Muscle of arm (tissue), 12 donors: ENCODE data around the gene ZFP91. TPM values are rescaled to one million over a fixed set of nuclear protein-coding genes. Genes with fewer than 3 reads are reported as not detected.
A peak's percentile ranks its signal among the peaks of the same experiment; 100 is the strongest.

Experiments used
- DNase-seq: peaks from one replicate; pipeline ENCODE4 v3.0.0-alpha.2; 2013
- polyA plus RNA-seq, 12 donors: library from polyadenylated mRNA; unstranded; fragments of 120-200 nt; gene quantifications; one replicate each; pipeline ENCODE4 v1.2.1, GENCODE V29; 2013; ENCODE audit not compliant: insufficient read length in 12 of 12

Gene ZFP91
- polyA plus RNA-seq, 12 donors, result 39.7 to 51.6 (median 46.6) TPM; not detected in 1

DNA sequence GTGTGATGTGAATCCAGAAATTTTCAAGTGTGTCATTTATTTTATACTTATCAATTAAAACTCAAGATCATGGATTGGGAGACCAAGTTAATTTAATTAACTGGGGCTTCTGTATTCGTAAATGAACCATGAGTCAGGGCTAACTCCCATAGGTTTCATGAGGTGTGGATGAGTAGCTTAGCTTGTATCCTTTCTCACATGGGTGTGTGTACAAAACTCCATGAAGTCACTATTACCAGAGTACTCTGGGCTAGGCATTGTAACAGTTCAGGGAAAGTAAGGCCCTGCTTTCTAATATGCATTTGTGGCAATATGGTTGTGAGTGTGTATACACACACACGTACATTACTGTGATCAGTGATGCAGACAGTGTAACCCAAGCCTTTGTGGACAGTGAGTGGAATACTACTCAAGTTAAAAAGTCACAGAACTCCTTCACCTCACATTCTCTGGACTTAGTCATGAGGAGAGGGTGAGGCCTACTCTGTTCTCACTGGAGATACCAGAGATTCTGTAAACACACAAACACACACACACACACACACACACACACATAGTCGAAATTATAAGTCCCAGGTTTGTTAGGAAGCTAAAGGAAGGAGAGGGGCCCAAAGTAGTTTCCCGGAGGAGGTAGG, 47.1 kb downstream of the ZFP91 start:
- no peak for DNase-seq

DNA sequence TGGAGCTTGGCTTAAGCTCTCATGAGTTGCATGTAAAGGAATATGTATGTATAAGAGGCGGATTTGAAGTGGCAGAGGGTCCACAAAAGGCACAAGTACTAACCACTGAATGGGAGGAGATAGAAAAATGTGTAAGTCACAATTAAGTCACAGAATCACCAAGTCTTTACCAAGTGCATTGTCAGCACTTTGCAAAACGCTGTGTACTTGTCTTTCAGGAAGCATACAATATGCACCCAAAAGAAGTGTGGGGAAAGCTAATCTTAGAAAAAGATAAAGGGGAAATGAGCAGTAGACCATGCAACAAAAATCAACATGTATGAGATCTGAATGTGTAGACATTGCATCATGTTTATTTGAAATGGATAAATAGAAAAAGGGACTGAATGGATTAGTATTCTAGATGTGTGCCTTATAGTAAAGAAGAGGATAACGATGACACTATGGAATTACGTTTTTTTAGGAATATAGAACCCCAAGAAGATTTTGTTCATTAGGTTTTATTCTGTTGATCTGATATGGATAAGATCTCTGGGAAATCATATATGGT, 48.1 kb downstream of the ZFP91 start:
- no peak for DNase-seq

DNA sequence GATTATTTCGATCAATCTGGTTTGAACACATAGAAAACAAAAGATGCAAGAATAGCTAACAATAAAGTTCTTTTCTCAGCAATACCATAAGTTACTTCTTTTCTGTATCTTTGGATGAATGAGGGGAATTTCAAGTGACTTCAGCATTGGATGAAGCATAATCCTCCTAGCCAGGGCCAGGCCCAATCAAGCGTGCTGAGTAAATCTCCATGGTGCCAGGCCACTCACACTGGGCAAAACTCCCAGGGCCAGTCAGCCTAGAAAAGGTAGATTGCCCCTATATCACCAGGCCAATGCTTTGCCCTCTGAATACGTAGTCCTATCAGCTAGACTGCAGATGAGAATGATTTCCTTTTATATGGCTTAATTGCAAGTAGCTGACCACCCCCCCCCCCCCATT, 49.6 kb downstream of the ZFP91 start:
- DNase-seq, result no peak

- no peak for DNase-seq
Measured at GRCh38 chr11:58629857-58630256, 51.0 kb downstream of the ZFP91 start.

DNA sequence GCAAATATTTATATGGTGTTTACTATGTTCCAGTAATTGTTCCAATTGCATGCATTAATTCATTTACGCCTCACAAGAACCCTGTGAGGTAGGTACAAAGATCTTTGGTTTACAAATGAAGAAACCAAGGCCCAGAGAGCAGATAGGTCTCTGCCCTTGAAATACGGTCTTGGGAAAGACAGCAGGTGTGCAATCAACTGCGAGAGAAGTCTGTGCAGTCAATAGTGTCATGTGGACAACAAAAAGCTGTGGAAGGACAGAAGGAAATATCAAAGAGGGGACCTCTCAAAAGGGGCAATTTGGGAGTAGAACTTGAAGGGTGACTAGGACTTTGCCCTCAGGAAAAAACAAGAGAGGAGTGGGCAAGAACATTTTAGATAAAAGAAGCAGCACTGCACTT, 52.5 kb downstream of the ZFP91 start:
- DNase-seq, result no peak

- DNase-seq, result no peak
Measured at GRCh38 chr11:58632510-58632909, 53.6 kb downstream of the ZFP91 start.

GRCh38 chr11:58636587-58636986, 57.7 kb downstream of the ZFP91 start:
- no peak for DNase-seq

DNA sequence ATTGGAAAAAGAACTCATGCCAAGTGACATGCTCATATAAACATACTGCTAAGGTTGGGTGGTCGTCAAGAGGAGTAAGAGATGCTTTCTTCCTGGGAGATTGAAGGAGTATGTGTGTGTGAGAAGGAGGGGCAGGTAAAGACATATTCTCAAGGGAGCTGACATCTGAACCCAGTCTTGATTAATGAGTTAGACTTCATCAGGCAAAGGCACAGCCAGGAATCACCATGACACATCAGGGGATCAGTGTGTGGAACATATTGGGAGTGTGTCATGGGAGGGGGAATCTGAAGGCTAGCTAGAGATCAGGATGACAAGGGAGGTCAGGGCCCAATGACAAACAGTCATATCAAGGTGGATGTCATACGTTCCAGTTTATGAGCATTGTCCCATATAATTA, 58.5 kb downstream of the ZFP91 start:
- no peak for DNase-seq

DNA sequence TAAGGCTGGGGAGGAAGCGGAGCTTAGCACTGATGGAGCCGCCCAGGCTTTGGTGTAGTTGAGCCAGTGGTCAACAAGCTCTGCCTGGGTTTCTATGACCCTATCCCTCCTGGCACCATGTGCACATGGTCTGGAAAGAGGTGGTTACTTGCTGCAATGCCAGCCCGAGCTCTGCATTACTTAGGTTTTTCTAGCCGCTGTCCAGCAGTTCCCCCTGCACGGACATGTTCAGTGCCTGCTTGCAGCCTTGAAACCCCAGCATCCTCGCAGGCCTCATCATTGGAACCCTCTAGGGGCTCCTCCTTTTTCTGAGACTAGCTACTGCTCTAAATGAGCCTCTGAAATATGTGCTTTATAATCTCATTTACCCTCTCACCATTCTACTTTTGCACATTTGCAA, 60.2 kb downstream of the ZFP91 start:
- DNase-seq, result no peak

- no peak for DNase-seq
Measured at GRCh38 chr11:58639669-58640068, 60.8 kb downstream of the ZFP91 start.

DNA sequence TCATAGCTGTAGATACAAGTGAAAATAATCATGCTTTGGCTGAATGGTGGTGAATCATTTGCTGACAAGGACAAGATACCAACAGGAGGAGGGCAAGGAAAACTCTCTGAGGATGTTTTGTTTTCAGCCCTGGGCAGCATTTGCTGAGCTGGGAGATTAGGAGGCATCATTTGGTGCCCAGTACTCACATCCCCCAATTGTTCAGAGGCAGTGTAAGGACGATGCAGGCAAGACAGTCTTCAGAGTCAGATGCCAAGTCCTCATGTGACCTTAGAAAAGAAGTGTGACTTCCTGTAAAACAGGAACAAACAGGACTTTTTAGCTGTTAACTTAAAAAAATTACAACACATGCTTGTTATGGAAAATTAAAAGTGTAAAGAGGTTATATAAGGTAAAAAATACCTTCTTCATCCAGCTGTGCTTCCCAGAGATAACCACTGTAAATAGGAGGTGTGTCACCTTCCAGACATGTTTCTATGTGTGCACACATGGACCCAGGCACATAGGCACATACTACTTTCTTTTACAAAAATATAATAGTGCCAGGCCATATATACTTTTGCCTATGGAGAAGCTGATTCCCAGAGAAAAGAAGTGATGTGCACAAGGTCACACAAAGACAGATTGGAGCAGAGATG, 61.6 kb downstream of the ZFP91 start:
- peak; percentile 13 for DNase-seq

GRCh38 chr11:58641341-58641740, 62.5 kb downstream of the ZFP91 start:
- DNase-seq, result no peak

DNA sequence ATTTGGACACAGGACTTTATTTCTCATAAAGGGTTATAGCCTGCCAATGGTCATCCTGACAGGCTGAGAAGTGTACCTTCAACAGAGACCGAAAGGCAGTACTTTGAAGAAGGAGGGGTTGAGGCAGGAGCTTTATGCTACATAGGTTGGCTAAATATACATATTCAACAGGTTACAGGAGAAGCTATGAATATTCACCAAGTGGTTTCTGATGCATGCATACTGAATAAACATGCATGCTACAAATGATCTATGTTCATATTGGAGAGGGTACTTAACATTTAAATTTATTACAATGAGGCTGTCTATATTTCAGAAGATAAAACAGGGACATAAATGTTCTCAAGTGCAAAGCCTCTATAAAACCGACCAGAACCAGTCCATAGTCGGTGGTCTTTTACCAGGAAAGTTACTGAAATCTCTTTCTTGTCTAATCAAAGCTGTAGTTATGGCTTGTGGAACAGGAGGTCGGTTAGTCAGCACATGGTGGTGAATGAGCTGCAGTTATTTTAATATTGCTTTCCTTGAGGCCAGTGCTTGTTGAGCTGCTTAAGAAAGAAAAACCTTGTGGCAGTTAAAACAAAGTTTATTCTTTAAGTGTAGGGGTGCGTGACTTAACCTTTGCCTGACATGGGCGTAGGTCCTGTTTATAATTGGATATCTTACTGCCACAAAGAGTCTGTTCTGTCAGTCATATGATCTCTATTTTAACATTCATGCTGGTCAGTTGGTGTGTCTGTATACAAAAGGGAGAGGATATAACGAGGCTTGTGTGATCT, 63.1 kb downstream of the ZFP91 start:
- DNase-seq, result no peak

- DNase-seq, result no peak
Measured at GRCh38 chr11:58645854-58646253, 67.0 kb downstream of the ZFP91 start.

DNA sequence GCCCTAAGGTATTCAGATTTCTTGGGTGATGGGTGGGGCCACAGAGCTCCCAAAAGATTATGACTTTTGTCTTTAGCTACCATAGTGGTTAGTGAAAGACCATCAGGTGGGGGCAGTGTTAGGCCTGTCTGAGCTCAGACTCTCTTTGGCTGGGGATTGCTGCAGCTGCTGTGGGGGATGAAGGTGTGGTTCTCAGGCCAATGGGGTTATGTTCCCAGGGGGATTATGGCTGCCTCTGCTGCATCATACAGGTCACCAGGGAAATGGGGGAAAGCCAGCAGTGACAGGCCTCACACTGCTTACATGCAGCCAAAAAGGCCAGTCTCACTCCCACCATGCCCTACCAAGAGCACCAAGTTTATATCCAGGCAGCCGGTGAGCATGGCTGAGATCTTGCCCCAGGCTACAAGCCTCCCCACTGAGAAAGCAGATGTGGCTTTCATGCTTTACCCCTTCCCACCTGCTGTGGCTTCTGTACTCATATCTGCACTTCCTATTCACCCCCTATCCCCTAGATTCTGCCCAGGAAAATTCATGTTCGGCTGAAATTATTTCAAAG, 68.4 kb downstream of the ZFP91 start:
- DNase-seq, result no peak

- DNase-seq, result no peak
Measured at GRCh38 chr11:58647866-58648265, 69.0 kb downstream of the ZFP91 start.

GRCh38 chr11:58649623-58650022, 70.8 kb downstream of the ZFP91 start:
- DNase-seq, result no peak

DNA sequence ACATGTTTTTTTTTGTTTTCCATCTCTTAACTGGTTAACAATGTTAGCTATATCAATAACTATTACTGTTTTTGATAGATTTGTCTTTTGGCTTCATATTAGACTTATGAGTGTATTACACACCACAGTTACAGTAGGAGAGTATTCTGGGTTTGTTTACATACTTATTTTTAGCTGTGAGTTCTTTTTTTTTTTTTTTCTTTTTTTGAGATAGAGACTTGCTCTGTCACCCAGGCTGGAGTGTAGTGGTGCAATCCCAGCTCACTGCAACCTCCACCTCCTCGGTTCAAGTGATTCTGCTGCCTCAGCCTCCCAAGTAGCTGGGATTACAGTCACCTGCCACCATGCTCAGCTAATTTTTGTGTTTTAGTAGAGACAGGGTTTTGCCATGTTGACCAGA, 71.6 kb downstream of the ZFP91 start:
- DNase-seq, result no peak

- no peak for DNase-seq
Measured at GRCh38 chr11:58652726-58653280, 73.9 kb downstream of the ZFP91 start.

DNA sequence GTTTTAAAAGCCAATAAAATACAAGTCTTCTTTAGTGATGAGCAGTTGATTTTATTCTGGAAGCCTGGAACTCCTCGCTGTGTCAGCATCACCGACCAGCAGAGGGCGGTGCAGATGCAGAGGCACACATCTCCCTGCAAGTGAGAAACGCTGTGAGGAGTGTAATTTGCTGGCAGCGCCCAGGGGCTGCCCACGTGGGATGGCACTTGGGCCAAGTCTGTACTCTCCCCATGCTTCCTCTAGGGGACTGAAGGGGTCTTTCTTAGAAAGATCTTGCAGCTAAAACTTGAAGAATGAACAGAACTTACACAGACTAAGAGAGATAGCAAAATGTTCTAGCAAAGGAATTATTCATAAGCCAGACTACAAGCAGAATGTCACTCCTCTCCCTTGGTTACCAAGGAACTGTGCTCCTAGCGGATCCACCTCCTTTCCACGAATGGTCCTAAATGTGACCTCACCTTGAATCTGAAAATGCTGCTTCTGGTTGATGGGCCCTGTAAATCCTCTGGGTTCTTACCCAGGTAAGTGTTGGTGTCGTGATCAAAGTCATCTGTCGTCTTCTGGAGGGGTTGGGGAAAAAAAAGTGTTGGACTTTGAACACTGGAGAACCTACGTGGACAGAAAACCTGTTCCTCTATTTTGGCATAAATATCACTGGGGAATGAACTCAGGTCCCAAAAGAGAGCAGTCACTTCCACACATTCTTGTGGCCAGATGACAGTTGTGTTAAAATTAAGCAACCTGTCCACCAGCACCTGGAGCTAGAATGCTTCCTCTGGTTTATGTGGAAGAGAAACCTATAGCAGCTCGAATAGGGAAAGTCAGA, 75.4 kb downstream of the ZFP91 start:
- DNase-seq, result peak; percentile 58

- DNase-seq, result no peak
Measured at GRCh38 chr11:58654908-58655296, 76.0 kb downstream of the ZFP91 start.
